NCI-H1694 treated with DMSO at 0.1 percent for 48 hours (cell line): Measurements from ENCODE around the gene NRG3.
"Not testable (repeated sequence)": the region's sequence is repeated elsewhere in the genome, so short reads cannot be mapped to it uniquely, and the experiment has no call there.

ENCODE experiments used
- DNase-seq: peaks from one replicate; lab custom pipeline; 2025; lab: John Stamatoyannopoulos, UW

NRG3 gene

DNA sequence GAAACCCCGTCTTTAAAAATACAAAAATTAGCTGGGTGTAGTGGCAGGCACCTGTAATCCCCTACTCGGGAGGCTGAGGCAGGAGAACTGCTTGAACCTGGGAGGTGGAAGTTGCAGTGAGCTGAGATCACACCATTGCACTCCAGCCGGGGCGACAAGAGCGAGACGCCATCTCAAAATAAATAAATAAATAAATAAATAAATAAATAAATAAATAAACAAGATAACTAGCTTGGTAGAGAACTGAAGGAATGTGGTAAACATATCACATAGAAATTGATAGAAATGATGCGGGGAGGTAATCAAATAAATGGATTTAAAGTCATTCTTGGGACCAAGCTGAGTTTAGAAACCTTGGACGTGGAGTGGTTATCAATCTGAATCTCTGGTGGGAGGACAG lies 1131.5 kb downstream of the NRG3 start:
- DNase-seq = not testable (repeated sequence)

DNA sequence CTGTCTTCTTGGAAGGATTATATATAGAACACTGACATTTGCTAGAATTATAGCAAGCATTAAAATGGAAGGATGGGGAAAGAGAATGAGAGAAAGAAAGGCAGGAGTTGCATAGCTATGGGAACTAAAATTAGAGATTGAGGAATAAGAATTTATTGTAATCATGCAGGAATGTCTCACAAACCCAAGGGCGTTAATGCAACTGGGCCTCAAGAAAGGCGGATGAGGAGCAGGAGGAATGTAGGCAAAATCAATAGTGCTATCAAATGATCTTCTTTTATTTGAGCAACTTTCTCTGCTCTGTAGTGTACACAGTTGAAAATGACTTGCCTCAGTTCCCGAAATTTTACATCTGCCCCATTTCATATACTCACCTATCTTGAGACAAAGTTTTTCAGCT lies 1132.5 kb downstream of the NRG3 start:
- DNase-seq = no peak

- DNase-seq = no peak
These were observed 1137.9 kb downstream of the NRG3 start for GRCh38 chr10:83012866-83013265.

GRCh38 chr10:83017076-83017867 lies 1142.3 kb downstream of the NRG3 start:
- no peak for DNase-seq

GRCh38 chr10:83023662-83024061 lies 1148.7 kb downstream of the NRG3 start:
- DNase-seq = peak; percentile 1
